HT1080 (cell line): ENCODE data around the gene TEP1. TPM values are rescaled to one million over a fixed set of nuclear protein-coding genes. Genes with fewer than 3 reads are reported as not detected.
"Not testable (repeated sequence)": the region's sequence is repeated elsewhere in the genome, so short reads cannot be mapped to it uniquely, and the experiment has no call there.

Experiments
- DNase-seq: peaks from one replicate; pipeline ENCODE4 v3.0.0-alpha.2; 2015; ENCODE audit warnings: low read depth
- small RNA-seq: library from RNA; depleted of rRNA; stranded (forward); fragments of <200 nt; gene quantifications from one replicate; pipeline ENCODE3, GENCODE V24; 2014
- total RNA-seq: library from RNA; depleted of rRNA; stranded (reverse); fragments of >200 nt; shearing (Covaris generic); gene quantifications from 2 replicates; pipeline ENCODE4 v1.2.3, GENCODE V29; 2014; rRNA removed

The TEP1 gene
- total RNA-seq, 1 experiment from 2014 or later = 9.4 TPM

- no peak for DNase-seq
These were observed 69.5 kb downstream of the TEP1 start for GRCh38 chr14:20343862-20344220.

- DNase-seq = peak; percentile 100
These were observed 70.0 kb downstream of the TEP1 start, which contains the start of gene PARP2 for GRCh38 chr14:20343092-20343861. Gene PARP2 (plus strand): TSS chr14:20343635. CDS start chr14:20343642, 7 bp downstream.

GRCh38 chr14:20341646-20342045, 71.7 kb downstream of the TEP1 start:
- no peak for DNase-seq

GRCh38 chr14:20341032-20341431, 72.3 kb downstream of the TEP1 start:
- DNase-seq = not testable (repeated sequence)

- no peak for DNase-seq
These were observed 79.3 kb downstream of the TEP1 start for GRCh38 chr14:20334017-20334416.

GRCh38 chr14:20333494-20333841, 79.8 kb downstream of the TEP1 start:
- no peak for DNase-seq

GRCh38 chr14:20332788-20333493, 80.4 kb downstream of the TEP1 start, which contains the start of gene CCNB1IP1:
Gene CCNB1IP1 (minus strand): TSS chr14:20333279. CDS start chr14:20316523, 16,756 bp downstream.
- peak; percentile 89 for DNase-seq

- DNase-seq = no peak
These were observed 80.9 kb downstream of the TEP1 start for GRCh38 chr14:20332431-20332787.

- no peak for DNase-seq
These were observed 82.2 kb downstream of the TEP1 start for GRCh38 chr14:20331053-20331613.

GRCh38 chr14:20329355-20329754, 83.9 kb downstream of the TEP1 start:
- DNase-seq = no peak

- no peak for DNase-seq
These were observed 84.6 kb downstream of the TEP1 start for GRCh38 chr14:20328705-20329104.

DNA sequence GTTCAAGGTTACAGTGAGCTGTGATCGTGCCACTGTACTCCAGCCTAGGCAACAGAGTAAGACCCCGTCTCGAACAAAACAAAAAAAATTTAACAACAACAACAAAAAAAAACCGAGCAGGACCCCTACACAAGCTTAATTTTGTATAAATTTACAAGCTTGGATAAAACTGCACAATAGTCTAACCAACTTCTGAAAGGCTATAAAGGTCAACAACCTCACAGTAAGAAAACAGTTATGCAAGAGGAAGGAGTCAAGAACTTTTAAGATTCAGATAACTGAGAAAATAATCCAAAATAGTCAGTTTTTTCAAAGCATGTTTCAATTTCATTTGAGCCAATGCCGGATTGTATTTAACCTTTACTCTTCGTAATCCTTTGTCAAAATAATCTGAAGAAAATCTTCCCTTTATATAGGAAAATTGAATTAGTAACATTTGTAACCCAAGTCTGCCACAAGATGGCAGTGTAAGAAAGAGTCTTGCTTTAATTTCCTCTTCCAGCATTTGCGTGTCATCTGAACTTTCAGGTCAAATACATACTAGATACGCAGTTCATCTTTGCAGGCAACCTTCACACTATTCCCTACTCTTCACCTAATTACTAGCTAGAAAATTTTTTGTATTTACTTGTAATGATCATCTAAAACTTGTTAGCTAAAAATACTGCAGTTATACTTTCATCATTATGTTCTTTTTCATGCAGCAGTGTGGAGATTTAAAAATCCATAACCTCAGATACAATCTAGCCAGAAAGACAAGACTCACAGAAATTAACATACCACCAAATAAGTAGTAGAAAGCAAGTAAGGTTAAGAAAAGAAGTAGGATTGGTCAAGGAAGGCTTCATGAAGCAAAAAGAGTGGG, 86.1 kb downstream of the TEP1 start:
- DNase-seq = peak; percentile 61

GRCh38 chr14:20317720-20318119, 95.6 kb downstream of the TEP1 start:
- no peak for DNase-seq

Small RNA genes within 50 kb of the gene (small RNA-seq; reads per million reads assigned to genes)
- gene RNA5SP382 (0.07 reads per million), gene SNORA79B (0.41 reads per million, percentile 46 among the genes with 10 or more reads in this experiment), gene SNORD126 (1,795 reads per million, percentile 99 among the genes with 10 or more reads in this experiment)

Other genes with a start within 250 kb of the TEP1 start
- not detected in 2 replicates for gene OR11G2, start 222.6 kb downstream of the TEP1 start, total RNA-seq
- not detected in 2 replicates for gene OR11H6, start 189.8 kb downstream of the TEP1 start, total RNA-seq
- gene OR11H7, start 184.5 kb downstream of the TEP1 start, total RNA-seq = not detected in 2 replicates
- not detected in 2 replicates for gene OR11H4, start 174.2 kb downstream of the TEP1 start, total RNA-seq
- gene TTC5, start 107.5 kb downstream of the TEP1 start, total RNA-seq = 13.5 and 15.6 TPM in 2 replicates
- gene CCNB1IP1, start 80.2 kb downstream of the TEP1 start, total RNA-seq = 47.6 and 60.6 TPM in 2 replicates
- 30.5 and 30.8 TPM in 2 replicates for gene PARP2, start 69.9 kb downstream of the TEP1 start, total RNA-seq
- gene KLHL33, start 22.7 kb upstream of the TEP1 start, total RNA-seq = not detected in 2 replicates
- gene OSGEP, start 41.3 kb upstream of the TEP1 start, total RNA-seq = 50.1 and 52.1 TPM in 2 replicates
- gene APEX1, start 41.7 kb upstream of the TEP1 start, total RNA-seq = 139 and 207 TPM in 2 replicates
- gene PIP4P1, start 47.9 kb upstream of the TEP1 start, total RNA-seq = 20.5 and 21.0 TPM in 2 replicates
- gene PNP, start 55.9 kb upstream of the TEP1 start, total RNA-seq = 167 and 204 TPM in 2 replicates
- not detected in 2 replicates for gene RNASE10, start 92.0 kb upstream of the TEP1 start, total RNA-seq
- gene RNASE9, start 147.5 kb upstream of the TEP1 start, total RNA-seq = not detected in 2 replicates
- gene RNASE11, start 174.5 kb upstream of the TEP1 start, total RNA-seq = not detected in 2 replicates
- not detected in 2 replicates for gene RNASE12, start 177.9 kb upstream of the TEP1 start, total RNA-seq
- gene OR6S1, start 228.2 kb upstream of the TEP1 start, total RNA-seq = not detected in 2 replicates